ENCODE results near the gene PROM1. TPM values are rescaled to one million over a fixed set of nuclear protein-coding genes. Genes with fewer than 3 reads are reported as not detected.

PROM1 gene
- total RNA-seq, 1 experiment from 2014 or later, result not detected

DNA sequence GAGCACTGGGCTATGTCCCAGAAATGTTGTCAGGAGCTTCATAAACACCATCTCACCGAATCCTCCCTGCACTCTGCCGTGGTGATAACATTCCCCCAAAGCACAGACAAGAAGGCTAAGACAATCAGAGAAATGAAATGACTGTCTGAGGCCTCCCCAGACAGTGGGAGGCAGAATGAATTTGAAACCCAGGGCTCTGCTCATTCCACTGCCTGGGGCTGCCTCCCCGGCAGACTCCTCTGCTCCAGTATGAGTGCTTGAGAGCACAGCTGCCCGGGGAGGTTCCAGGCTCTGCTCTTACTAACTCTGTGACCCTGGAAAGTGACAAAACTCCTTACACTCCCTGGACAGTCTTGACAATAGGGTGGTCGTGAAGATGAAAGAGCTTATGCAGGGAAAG lies 154.9 kb downstream of the PROM1 start:
- Histone ChIP-seq H3K9ac (ENCODE audit: low read length) (no peak overlapping the region), H3K4me3 (ENCODE audit: low read length) (no peak overlapping the region), H3K9me3 (ENCODE audit: low read length) (no peaks in the 10 kb centered on the region), H2AFZ (ENCODE audit: low read length) (no peak overlapping the region), H3K36me3 (ENCODE audit: low read depth, low read length) (no peaks in the 10 kb centered on the region), H4K20me1 (ENCODE audit: low read length) (no peaks in the 10 kb centered on the region), H3K4me1 (ENCODE audit: insufficient read depth, low read length) (no peaks in the 10 kb centered on the region), H3K9me2 (replicated peaks; ENCODE audit: low read length) (no peaks in the 10 kb centered on the region), H3K4me2 (ENCODE audit: low read length) (no peak overlapping the region), H3F3A (ENCODE audit: low read length, unreplicated experiment) (no peaks in the 10 kb centered on the region), H3K27ac (ENCODE audit: low read length) (no peak overlapping the region), H3K27me3 (ENCODE audit: low read length) (no peaks in the 10 kb centered on the region), H3K79me2 (ENCODE audit: low read length) (no peaks in the 10 kb centered on the region)
- POLR2A ChIA-PET (ENCODE audit: unreplicated experiment), result no interaction called here
- no peak for ATAC-seq
- TF ChIP-seq EZH2phosphoT487 (IDR thresholded peaks at IDR 0.05; ENCODE audit: borderline replicate concordance, low read length), result no peak
- TF ChIP-seq, protein P1, sequence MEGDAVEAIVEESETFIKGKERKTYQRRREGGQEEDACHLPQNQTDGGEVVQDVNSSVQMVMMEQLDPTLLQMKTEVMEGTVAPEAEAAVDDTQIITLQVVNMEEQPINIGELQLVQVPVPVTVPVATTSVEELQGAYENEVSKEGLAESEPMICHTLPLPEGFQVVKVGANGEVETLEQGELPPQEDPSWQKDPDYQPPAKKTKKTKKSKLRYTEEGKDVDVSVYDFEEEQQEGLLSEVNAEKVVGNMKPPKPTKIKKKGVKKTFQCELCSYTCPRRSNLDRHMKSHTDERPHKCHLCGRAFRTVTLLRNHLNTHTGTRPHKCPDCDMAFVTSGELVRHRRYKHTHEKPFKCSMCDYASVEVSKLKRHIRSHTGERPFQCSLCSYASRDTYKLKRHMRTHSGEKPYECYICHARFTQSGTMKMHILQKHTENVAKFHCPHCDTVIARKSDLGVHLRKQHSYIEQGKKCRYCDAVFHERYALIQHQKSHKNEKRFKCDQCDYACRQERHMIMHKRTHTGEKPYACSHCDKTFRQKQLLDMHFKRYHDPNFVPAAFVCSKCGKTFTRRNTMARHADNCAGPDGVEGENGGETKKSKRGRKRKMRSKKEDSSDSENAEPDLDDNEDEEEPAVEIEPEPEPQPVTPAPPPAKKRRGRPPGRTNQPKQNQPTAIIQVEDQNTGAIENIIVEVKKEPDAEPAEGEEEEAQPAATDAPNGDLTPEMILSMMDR (conservative IDR thresholded peaks at IDR 0.05; ENCODE audit: low read depth, low read length), result no peak
- BruUV-seq (replicated peaks), result no TSS peak
- intact Hi-C loops (cut with micrococcal nuclease), result no loop called here
- DNase-seq, result no peak
- CTCF ChIA-PET, result no interaction called here

DNA sequence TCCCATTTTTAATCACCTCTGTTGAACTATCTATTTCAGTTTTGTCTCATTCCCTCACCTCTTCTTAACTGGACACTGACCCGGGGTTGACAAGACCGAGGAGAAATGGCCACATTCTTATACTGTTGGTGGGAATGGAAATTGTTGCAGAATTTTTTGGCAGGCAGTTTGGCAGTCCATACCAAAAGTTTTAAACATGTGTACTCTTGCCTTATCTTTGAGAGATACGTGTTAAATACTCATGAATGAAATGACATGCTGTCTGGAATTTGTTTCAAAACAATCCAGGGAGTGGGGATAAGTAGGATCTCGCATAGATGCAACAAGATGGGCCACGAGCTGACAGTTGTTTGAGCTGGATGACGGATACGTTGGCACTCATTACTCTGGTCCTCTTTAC lies 157.3 kb downstream of the PROM1 start:
- Histone ChIP-seq H4K20me1 (ENCODE audit: low read length) (no peaks in the 10 kb centered on the region), H3K79me2 (ENCODE audit: low read length) (no peaks in the 10 kb centered on the region)

DNA sequence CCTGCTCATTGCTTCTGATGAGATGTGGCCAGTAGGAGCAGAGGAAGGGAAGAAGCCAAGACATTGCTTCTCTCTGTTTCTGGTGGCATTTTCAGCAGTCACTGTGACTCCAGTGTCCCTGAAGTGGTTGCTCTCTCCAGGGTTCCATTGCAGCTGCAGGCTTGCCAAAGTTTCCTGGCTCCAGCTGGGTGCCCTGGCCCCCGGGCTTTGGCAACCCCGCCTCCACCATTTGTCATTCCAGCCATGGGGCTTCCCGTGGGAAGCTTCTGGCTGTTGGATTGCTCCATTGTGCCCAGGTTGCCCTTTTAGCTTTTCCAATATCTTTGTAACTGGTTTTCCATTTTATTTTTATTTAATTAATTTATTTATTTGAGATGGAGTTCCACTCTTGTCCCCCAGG lies 158.0 kb downstream of the PROM1 start:
- Histone ChIP-seq H3K4me2 (ENCODE audit: low read length) (no peak overlapping the region), H3K36me3 (ENCODE audit: low read depth, low read length) (no peaks in the 10 kb centered on the region), H3K9ac (ENCODE audit: low read length) (no peak overlapping the region), H3K27ac (ENCODE audit: low read length) (no peak overlapping the region), H3K9me3 (ENCODE audit: low read length) (no peaks in the 10 kb centered on the region), H4K20me1 (ENCODE audit: low read length) (no peaks in the 10 kb centered on the region), H3K4me1 (ENCODE audit: insufficient read depth, low read length) (peaks cover 15% of the 10 kb centered on the region), H2AFZ (ENCODE audit: low read length) (no peak overlapping the region), H3K4me3 (ENCODE audit: low read length) (no peak overlapping the region), H3K9me2 (replicated peaks; ENCODE audit: low read length) (no peaks in the 10 kb centered on the region), H3F3A (ENCODE audit: low read length, unreplicated experiment) (no peaks in the 10 kb centered on the region), H3K79me2 (ENCODE audit: low read length) (no peaks in the 10 kb centered on the region), H3K27me3 (ENCODE audit: low read length) (no peaks in the 10 kb centered on the region)
- DNase-seq, result no peak
- no peak for ATAC-seq
- intact Hi-C loops (cut with micrococcal nuclease), result no loop called here
- POLR2A ChIA-PET (ENCODE audit: unreplicated experiment), result no interaction called here
- BruUV-seq (replicated peaks), result no TSS peak
- TF ChIP-seq EZH2phosphoT487 (IDR thresholded peaks at IDR 0.05; ENCODE audit: borderline replicate concordance, low read length) (no peak), EZH2 (IDR thresholded peaks at IDR 0.05; ENCODE audit: low read length, unreplicated experiment) (no peak)
- TF ChIP-seq, protein P1 (conservative IDR thresholded peaks at IDR 0.05; ENCODE audit: low read depth, low read length), result no peak
- CTCF ChIA-PET, result no interaction called here

More for the DNA sequence above, 157.3 kb downstream of the PROM1 start:
- Histone ChIP-seq H3K4me1 (ENCODE audit: insufficient read depth, low read length) (peaks cover 10% of the 10 kb centered on the region), H3K4me3 (ENCODE audit: low read length) (no peak overlapping the region), H2AFZ (ENCODE audit: low read length) (no peak overlapping the region), H3K4me2 (ENCODE audit: low read length) (no peak overlapping the region), H3K9ac (ENCODE audit: low read length) (no peak overlapping the region), H3K27me3 (ENCODE audit: low read length) (no peaks in the 10 kb centered on the region), H3K9me3 (ENCODE audit: low read length) (no peaks in the 10 kb centered on the region), H3K36me3 (ENCODE audit: low read depth, low read length) (no peaks in the 10 kb centered on the region), H3K27ac (ENCODE audit: low read length) (no peak overlapping the region), H3F3A (ENCODE audit: low read length, unreplicated experiment) (no peaks in the 10 kb centered on the region), H3K9me2 (replicated peaks; ENCODE audit: low read length) (no peaks in the 10 kb centered on the region)
- TF ChIP-seq EZH2phosphoT487 (IDR thresholded peaks at IDR 0.05; ENCODE audit: borderline replicate concordance, low read length) (no peak), EZH2 (IDR thresholded peaks at IDR 0.05; ENCODE audit: low read length, unreplicated experiment) (no peak)
- TF ChIP-seq, protein P1 (conservative IDR thresholded peaks at IDR 0.05; ENCODE audit: low read depth, low read length), result no peak
- intact Hi-C loops (cut with micrococcal nuclease), result no loop called here
- BruUV-seq (replicated peaks), result no TSS peak
- ATAC-seq, result no peak
- POLR2A ChIA-PET (ENCODE audit: unreplicated experiment), result no interaction called here
- DNase-seq, result no peak
- CTCF ChIA-PET, result no interaction called here
